Measurements from ENCODE around the gene LIMCH1. TPM values are rescaled to one million over a fixed set of nuclear protein-coding genes. Genes with fewer than 3 reads are reported as not detected.
A peak's percentile ranks its signal among the peaks of the same experiment; 100 is the strongest.
"Not testable (repeated sequence)": the region's sequence is repeated elsewhere in the genome, so short reads cannot be mapped to it uniquely, and the experiment has no call there.

LIMCH1 gene
- total and polyA plus RNA-seq, 2 of the 8 experiments (the other 6 are each of a cell fraction or from before 2014, with no cell fraction given): 2.7 to 3.0 TPM

DNA sequence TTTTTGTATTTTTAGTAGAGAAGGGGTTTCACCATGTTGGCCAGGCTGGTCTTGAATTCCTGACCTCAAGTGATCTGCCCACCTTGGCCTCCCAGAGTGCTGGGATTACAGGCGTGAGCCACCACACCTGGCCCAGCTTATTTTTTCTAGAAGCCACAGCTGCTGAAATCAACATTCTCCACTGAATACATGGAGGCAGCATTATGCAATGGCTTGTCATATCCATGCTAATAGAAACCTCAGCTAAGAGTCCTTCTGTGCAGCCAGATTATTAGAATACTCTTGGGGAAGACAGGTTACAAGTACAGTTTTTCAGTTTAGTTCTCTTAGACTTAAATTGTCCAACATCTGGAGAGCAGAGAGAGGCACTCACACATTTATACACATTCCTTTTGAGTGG, 104.8 kb downstream of the LIMCH1 start:
- WGBS, 2 experiments (ENCODE audit: extremely low coverage in 1 of 2, insufficient coverage in 1 of 2, insufficient read length in 1 of 2, insufficient replicate concordance in 2 of 2, low coverage in 1 of 2, low lambda C conversion rate in 2 of 2, missing lambda C conversion rate in 1 of 2): 86% methylated on average over 1 of the region's 1 CpG; no CpG with 5 or more reads in 1 of the 2 experiments
- H2AK5ac ChIP-seq (ENCODE audit: low read depth, low read length); H3K56ac ChIP-seq (replicated peaks; ENCODE audit: insufficient read length, low read depth, low read length); FAIRE-seq; H3K18ac ChIP-seq (ENCODE audit: extremely low read depth, low read length); H2BK15ac ChIP-seq (ENCODE audit: low read length); H4K5ac ChIP-seq (ENCODE audit: insufficient read length, low read depth, low read length); H3K9ac ChIP-seq (replicated peaks in 1 of 4; ENCODE audit: extremely low read depth in 1 of 4, low read depth in 3 of 4, low read length in 3 of 4); H3K14ac ChIP-seq (ENCODE audit: insufficient read length); H3K9me3 ChIP-seq (ENCODE audit: insufficient read depth in 2 of 2, low read depth in 1 of 2, low read length in 1 of 2); H4K8ac ChIP-seq (ENCODE audit: extremely low read depth, insufficient read depth, low read length); H2BK5ac ChIP-seq (ENCODE audit: low read depth, low read length); H3K23ac ChIP-seq (ENCODE audit: insufficient read length); H4K91ac ChIP-seq (replicated peaks; ENCODE audit: insufficient read length, low read length); H2BK20ac ChIP-seq (ENCODE audit: low read length); H3K4me2 ChIP-seq (ENCODE audit: insufficient read depth in 1 of 2, low read depth in 2 of 2, low read length in 2 of 2); H2BK120ac ChIP-seq (replicated peaks; ENCODE audit: low read depth, low read length); H3K4me1 ChIP-seq (replicated peaks in 1 of 4; ENCODE audit: control insufficient read depth in 3 of 4, insufficient read depth in 4 of 4, low read length in 3 of 4); H3K4me3 ChIP-seq (ENCODE audit: extremely low read depth in 1 of 4, insufficient read depth in 2 of 4, low read depth in 3 of 4, low read length in 4 of 4); H3K27me3 ChIP-seq (replicated peaks in 1 of 4; ENCODE audit: control insufficient read depth in 3 of 4, extremely low read depth in 1 of 4, insufficient read depth in 3 of 4, low read length in 3 of 4); H3K79me2 ChIP-seq (ENCODE audit: control insufficient read depth in 1 of 2, insufficient read depth in 2 of 2, low read length in 2 of 2); POLR2A ChIA-PET (ENCODE audit: partially characterized antibody); H3K4ac ChIP-seq (replicated peaks; ENCODE audit: insufficient read length, low read depth, low read length); H3K79me1 ChIP-seq (ENCODE audit: low read depth, low read length); H3K27ac ChIP-seq (ENCODE audit: low read depth, low read length); H2AFZ ChIP-seq (ENCODE audit: low read length); H3K36me3 ChIP-seq (ENCODE audit: control insufficient read depth in 2 of 4, insufficient read depth in 4 of 4, low read length in 3 of 4); DNase-seq (ENCODE audit: low read depth in 1 of 2, low spot score in 2 of 2); H3K23me2 ChIP-seq (ENCODE audit: low read depth, low read length); H4K20me1 ChIP-seq (replicated peaks in 1 of 2; ENCODE audit: control insufficient read depth in 1 of 2, insufficient read depth in 2 of 2, low read length in 2 of 2): not testable (repeated sequence)
- CTCF ChIA-PET (ENCODE audit: partially characterized antibody): interaction anchor here (1.1 to 3.9 kb wide), 16 partner anchors 9 to 362 kb away, joined by 3 to 38 read pairs (median 8); no protein-coding TSS in a partner anchor
- 0 out of 2 replicates have a peak overlapping the region, but pooled peaks have one; percentile 30 for H2BK12ac ChIP-seq (ENCODE audit: low read depth, low read length)
